Measurements from ENCODE around the gene EPDR1. TPM values are rescaled to one million over a fixed set of nuclear protein-coding genes. Genes with fewer than 3 reads are reported as not detected.

Gene EPDR1
- total and polyA plus RNA-seq, 2 experiments from 2014 or later = 4.4 to 13.8 TPM

DNA sequence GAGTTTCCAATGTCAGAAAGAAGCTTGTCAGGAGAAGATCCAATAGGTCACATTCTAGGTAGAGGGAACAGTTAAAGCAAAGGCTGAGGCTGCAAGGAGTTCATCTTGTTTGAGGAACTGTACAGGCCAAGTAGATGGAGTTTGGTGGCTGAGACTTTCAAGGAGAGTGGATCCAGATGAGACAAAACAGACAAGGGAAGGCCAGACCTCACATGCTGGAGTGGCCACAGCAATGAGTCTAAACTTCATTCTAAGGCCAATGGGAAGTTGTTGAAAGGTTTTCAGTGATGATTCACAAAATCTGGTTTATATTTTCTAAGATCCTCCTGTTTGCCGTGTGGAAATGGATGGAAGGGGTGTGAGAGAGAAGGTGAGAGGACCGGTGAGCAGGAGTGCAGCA lies 40.0 kb downstream of the EPDR1 start:
- no peaks in the 10 kb centered on the region for H3F3A ChIP-seq (replicated peaks; ENCODE audit: low read depth)
- no peaks in the 10 kb centered on the region for H3K27me3 ChIP-seq (ENCODE audit: insufficient read depth)
- no peaks in the 10 kb centered on the region for H3K4me1 ChIP-seq (ENCODE audit: insufficient read depth)
- DNase-seq (ENCODE audit: low spot score) = no peak
- Mint-ChIP-seq H3K9me3 (no peaks in the 10 kb centered on the region), H3K4me1 (no peaks in the 10 kb centered on the region), H3K36me3 (ENCODE audit: low read depth) (no peaks in the 10 kb centered on the region), H3K27me3 (ENCODE audit: insufficient read depth, low read depth, poor library complexity) (no peaks in the 10 kb centered on the region), H3K4me3 (no peak overlapping the region), H3K27ac (no peak overlapping the region)
- no peaks in the 10 kb centered on the region for H3K36me3 ChIP-seq (ENCODE audit: insufficient read depth)
- H4K20me1 ChIP-seq (replicated peaks; ENCODE audit: insufficient read depth) = no peaks in the 10 kb centered on the region
- H3K4me3 ChIP-seq = no peak overlapping the region
- no peaks in the 10 kb centered on the region for H3K79me2 ChIP-seq (replicated peaks; ENCODE audit: insufficient read depth)
- H3K27ac ChIP-seq (ENCODE audit: low read depth) = no peak overlapping the region
- no peaks in the 10 kb centered on the region for H3K9me2 ChIP-seq (ENCODE audit: insufficient read depth)
- H2AFZ ChIP-seq = no peak overlapping the region
- no peak overlapping the region for H3K4me2 ChIP-seq
- ATAC-seq = no peak
- no peak for TF ChIP-seq ZNF114 (CRISPR knock-in tag; IDR thresholded peaks at IDR 0.05)
- TF ChIP-seq CREB1 (CRISPR knock-in tag; IDR thresholded peaks at IDR 0.05; ENCODE audit: low read depth) = no peak
- no peak for TF ChIP-seq EZH2phosphoT487 (IDR thresholded peaks at IDR 0.05; ENCODE audit: unreplicated experiment)
- TF ChIP-seq, protein P1, sequence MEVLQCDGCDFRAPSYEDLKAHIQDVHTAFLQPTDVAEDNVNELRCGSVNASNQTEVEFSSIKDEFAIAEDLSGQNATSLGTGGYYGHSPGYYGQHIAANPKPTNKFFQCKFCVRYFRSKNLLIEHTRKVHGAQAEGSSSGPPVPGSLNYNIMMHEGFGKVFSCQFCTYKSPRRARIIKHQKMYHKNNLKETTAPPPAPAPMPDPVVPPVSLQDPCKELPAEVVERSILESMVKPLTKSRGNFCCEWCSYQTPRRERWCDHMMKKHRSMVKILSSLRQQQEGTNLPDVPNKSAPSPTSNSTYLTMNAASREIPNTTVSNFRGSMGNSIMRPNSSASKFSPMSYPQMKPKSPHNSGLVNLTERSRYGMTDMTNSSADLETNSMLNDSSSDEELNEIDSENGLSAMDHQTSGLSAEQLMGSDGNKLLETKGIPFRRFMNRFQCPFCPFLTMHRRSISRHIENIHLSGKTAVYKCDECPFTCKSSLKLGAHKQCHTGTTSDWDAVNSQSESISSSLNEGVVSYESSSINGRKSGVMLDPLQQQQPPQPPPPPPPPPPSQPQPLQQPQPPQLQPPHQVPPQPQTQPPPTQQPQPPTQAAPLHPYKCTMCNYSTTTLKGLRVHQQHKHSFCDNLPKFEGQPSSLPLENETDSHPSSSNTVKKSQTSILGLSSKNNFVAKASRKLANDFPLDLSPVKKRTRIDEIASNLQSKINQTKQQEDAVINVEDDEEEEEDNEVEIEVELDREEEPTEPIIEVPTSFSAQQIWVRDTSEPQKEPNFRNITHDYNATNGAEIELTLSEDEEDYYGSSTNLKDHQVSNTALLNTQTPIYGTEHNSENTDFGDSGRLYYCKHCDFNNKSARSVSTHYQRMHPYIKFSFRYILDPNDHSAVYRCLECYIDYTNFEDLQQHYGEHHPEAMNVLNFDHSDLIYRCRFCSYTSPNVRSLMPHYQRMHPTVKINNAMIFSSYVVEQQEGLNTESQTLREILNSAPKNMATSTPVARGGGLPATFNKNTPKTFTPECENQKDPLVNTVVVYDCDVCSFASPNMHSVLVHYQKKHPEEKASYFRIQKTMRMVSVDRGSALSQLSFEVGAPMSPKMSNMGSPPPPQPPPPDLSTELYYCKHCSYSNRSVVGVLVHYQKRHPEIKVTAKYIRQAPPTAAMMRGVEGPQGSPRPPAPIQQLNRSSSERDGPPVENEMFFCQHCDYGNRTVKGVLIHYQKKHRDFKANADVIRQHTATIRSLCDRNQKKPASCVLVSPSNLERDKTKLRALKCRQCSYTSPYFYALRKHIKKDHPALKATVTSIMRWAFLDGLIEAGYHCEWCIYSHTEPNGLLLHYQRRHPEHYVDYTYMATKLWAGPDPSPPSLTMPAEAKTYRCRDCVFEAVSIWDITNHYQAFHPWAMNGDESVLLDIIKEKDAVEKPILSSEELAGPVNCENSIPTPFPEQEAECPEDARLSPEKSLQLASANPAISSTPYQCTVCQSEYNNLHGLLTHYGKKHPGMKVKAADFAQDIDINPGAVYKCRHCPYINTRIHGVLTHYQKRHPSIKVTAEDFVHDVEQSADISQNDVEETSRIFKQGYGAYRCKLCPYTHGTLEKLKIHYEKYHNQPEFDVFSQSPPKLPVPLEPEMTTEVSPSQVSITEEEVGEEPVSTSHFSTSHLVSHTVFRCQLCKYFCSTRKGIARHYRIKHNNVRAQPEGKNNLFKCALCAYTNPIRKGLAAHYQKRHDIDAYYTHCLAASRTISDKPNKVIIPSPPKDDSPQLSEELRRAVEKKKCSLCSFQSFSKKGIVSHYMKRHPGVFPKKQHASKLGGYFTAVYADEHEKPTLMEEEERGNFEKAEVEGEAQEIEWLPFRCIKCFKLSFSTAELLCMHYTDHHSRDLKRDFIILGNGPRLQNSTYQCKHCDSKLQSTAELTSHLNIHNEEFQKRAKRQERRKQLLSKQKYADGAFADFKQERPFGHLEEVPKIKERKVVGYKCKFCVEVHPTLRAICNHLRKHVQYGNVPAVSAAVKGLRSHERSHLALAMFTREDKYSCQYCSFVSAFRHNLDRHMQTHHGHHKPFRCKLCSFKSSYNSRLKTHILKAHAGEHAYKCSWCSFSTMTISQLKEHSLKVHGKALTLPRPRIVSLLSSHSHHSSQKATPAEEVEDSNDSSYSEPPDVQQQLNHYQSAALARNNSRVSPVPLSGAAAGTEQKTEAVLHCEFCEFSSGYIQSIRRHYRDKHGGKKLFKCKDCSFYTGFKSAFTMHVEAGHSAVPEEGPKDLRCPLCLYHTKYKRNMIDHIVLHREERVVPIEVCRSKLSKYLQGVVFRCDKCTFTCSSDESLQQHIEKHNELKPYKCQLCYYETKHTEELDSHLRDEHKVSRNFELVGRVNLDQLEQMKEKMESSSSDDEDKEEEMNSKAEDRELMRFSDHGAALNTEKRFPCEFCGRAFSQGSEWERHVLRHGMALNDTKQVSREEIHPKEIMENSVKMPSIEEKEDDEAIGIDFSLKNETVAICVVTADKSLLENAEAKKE (CRISPR knock-in tag; IDR thresholded peaks at IDR 0.05) = no peak
- TF ChIP-seq NANOG (IDR thresholded peaks at IDR 0.05; ENCODE audit: borderline replicate concordance) = no peak
- TF ChIP-seq EZH2 (IDR thresholded peaks at IDR 0.05; ENCODE audit: low read depth, unreplicated experiment) = no peak
- TF ChIP-seq POLR2AphosphoS5 (IDR thresholded peaks at IDR 0.05; ENCODE audit: low read depth) = no peak
- TF ChIP-seq STAT1 (IDR thresholded peaks at IDR 0.05; ENCODE audit: unreplicated experiment) = no peak
- TF ChIP-seq ZNF331 (CRISPR knock-in tag; IDR thresholded peaks at IDR 0.05; ENCODE audit: low read depth) = no peak
- TF ChIP-seq, protein P2, sequence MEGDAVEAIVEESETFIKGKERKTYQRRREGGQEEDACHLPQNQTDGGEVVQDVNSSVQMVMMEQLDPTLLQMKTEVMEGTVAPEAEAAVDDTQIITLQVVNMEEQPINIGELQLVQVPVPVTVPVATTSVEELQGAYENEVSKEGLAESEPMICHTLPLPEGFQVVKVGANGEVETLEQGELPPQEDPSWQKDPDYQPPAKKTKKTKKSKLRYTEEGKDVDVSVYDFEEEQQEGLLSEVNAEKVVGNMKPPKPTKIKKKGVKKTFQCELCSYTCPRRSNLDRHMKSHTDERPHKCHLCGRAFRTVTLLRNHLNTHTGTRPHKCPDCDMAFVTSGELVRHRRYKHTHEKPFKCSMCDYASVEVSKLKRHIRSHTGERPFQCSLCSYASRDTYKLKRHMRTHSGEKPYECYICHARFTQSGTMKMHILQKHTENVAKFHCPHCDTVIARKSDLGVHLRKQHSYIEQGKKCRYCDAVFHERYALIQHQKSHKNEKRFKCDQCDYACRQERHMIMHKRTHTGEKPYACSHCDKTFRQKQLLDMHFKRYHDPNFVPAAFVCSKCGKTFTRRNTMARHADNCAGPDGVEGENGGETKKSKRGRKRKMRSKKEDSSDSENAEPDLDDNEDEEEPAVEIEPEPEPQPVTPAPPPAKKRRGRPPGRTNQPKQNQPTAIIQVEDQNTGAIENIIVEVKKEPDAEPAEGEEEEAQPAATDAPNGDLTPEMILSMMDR (conservative IDR thresholded peaks at IDR 0.05; ENCODE audit: low read depth in 2 of 2) = no peak
- no peak for TF ChIP-seq JUNB (IDR thresholded peaks at IDR 0.05; ENCODE audit: unreplicated experiment)
- TF ChIP-seq, protein P3, sequence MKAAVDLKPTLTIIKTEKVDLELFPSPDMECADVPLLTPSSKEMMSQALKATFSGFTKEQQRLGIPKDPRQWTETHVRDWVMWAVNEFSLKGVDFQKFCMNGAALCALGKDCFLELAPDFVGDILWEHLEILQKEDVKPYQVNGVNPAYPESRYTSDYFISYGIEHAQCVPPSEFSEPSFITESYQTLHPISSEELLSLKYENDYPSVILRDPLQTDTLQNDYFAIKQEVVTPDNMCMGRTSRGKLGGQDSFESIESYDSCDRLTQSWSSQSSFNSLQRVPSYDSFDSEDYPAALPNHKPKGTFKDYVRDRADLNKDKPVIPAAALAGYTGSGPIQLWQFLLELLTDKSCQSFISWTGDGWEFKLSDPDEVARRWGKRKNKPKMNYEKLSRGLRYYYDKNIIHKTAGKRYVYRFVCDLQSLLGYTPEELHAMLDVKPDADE (IDR thresholded peaks at IDR 0.05) = no peak
- TF ChIP-seq, protein P4, sequence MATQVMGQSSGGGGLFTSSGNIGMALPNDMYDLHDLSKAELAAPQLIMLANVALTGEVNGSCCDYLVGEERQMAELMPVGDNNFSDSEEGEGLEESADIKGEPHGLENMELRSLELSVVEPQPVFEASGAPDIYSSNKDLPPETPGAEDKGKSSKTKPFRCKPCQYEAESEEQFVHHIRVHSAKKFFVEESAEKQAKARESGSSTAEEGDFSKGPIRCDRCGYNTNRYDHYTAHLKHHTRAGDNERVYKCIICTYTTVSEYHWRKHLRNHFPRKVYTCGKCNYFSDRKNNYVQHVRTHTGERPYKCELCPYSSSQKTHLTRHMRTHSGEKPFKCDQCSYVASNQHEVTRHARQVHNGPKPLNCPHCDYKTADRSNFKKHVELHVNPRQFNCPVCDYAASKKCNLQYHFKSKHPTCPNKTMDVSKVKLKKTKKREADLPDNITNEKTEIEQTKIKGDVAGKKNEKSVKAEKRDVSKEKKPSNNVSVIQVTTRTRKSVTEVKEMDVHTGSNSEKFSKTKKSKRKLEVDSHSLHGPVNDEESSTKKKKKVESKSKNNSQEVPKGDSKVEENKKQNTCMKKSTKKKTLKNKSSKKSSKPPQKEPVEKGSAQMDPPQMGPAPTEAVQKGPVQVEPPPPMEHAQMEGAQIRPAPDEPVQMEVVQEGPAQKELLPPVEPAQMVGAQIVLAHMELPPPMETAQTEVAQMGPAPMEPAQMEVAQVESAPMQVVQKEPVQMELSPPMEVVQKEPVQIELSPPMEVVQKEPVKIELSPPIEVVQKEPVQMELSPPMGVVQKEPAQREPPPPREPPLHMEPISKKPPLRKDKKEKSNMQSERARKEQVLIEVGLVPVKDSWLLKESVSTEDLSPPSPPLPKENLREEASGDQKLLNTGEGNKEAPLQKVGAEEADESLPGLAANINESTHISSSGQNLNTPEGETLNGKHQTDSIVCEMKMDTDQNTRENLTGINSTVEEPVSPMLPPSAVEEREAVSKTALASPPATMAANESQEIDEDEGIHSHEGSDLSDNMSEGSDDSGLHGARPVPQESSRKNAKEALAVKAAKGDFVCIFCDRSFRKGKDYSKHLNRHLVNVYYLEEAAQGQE (IDR thresholded peaks at IDR 0.05; ENCODE audit: unreplicated experiment) = no peak
